Measurements from ENCODE around the gene SGSM2. TPM values are rescaled to one million over a fixed set of nuclear protein-coding genes. Genes with fewer than 3 reads are reported as not detected.

SGSM2 gene
- total RNA-seq, 2 experiments from 2014 or later = 31.8 to 37.7 TPM

- no peaks in the 10 kb centered on the region for H3K27me3 Mint-ChIP-seq
- POLR2A ChIA-PET = interaction anchor here (0.8 kb wide), 1 partner anchor 9 kb away, joined by 3 read pairs; no protein-coding TSS in a partner anchor
- H3K27ac Mint-ChIP-seq = no peak overlapping the region
These were observed 89.9 kb downstream of the SGSM2 start for GRCh38 chr17:2427215-2427614.

GRCh38 chr17:2427910-2428309 lies 90.6 kb downstream of the SGSM2 start:
- no peak for DNase-seq
- no peaks in the 10 kb centered on the region for H3K27me3 Mint-ChIP-seq
- CTCF ChIA-PET = interaction anchor here (3.1 to 4.2 kb wide), 2 partner anchors 12 to 46 kb away, joined by 20 to 30 read pairs; no protein-coding TSS in a partner anchor
- intact Hi-C loops (cut with micrococcal nuclease) = no loop called here
- peaks cover 12% of the 10 kb centered on the region for H3K36me3 Mint-ChIP-seq (ENCODE audit: low read depth)
- H3K27ac Mint-ChIP-seq = no peak overlapping the region
- no peaks in the 10 kb centered on the region for H3K9me3 Mint-ChIP-seq
- ATAC-seq = no peak
- H3K4me3 Mint-ChIP-seq = no peak overlapping the region
- TF ChIP-seq CTCF (IDR thresholded peaks at IDR 0.05) = no peak
- H3K4me1 Mint-ChIP-seq (ENCODE audit: low read depth) = peaks cover 2% of the 10 kb centered on the region
- POLR2A ChIA-PET = interaction anchor here (0.8 kb wide), 1 partner anchor 8 kb away, joined by 3 read pairs; no protein-coding TSS in a partner anchor

More at GRCh38 chr17:2427215-2427614, 89.9 kb downstream of the SGSM2 start:
- Mint-ChIP-seq H3K4me3 (no peak overlapping the region), H3K4me1 (ENCODE audit: low read depth) (peaks cover 2% of the 10 kb centered on the region), H3K9me3 (no peaks in the 10 kb centered on the region), H3K36me3 (ENCODE audit: low read depth) (peaks cover 14% of the 10 kb centered on the region)
- no peak for DNase-seq
- intact Hi-C loops (cut with micrococcal nuclease) = no loop called here
- TF ChIP-seq CTCF (IDR thresholded peaks at IDR 0.05) = no peak
- ATAC-seq = no peak
- CTCF ChIA-PET = interaction anchor here (3.1 to 4.2 kb wide), 2 partner anchors 11 to 45 kb away, joined by 20 to 30 read pairs; no protein-coding TSS in a partner anchor

Other genes with a start within 250 kb of the SGSM2 start
- gene SMG6, start 33.7 kb upstream of the SGSM2 start, total RNA-seq = 10 to 100 TPM; 39.6 to 40.4 TPM
- 10 to 100 TPM in 1 of 2 experiments, 1 to 10 TPM in 1; 9.6 to 12.7 TPM for gene SRR, start 33.6 kb upstream of the SGSM2 start, total RNA-seq
- 10 to 100 TPM; 75.8 to 79.4 TPM for gene TSR1, start 1.0 kb upstream of the SGSM2 start, total RNA-seq
- gene MNT, start 63.6 kb downstream of the SGSM2 start, total RNA-seq = 10 to 100 TPM; 21.6 to 23.1 TPM
- 10 to 100 TPM; 47.9 to 50.3 TPM for gene METTL16, start 174.4 kb downstream of the SGSM2 start, total RNA-seq